GM19397 (cell line): Measurements from ENCODE around the gene VAMP3.
"Not testable (repeated sequence)": the region's sequence is repeated elsewhere in the genome, so short reads cannot be mapped to it uniquely, and the experiment has no call there.

Experiments
- ATAC-seq: cut with Tn5 transposase; IDR thresholded peaks from one replicate; pipeline ENCODE4 v1.9.1; 2021; ENCODE audit warnings: mild to moderate bottlenecking, moderate library complexity; ENCODE audit not compliant: unreplicated experiment

The VAMP3 gene

GRCh38 chr1:7767176-7767575 lies 3.9 kb upstream of the VAMP3 start:
- ATAC-seq = no peak

DNA sequence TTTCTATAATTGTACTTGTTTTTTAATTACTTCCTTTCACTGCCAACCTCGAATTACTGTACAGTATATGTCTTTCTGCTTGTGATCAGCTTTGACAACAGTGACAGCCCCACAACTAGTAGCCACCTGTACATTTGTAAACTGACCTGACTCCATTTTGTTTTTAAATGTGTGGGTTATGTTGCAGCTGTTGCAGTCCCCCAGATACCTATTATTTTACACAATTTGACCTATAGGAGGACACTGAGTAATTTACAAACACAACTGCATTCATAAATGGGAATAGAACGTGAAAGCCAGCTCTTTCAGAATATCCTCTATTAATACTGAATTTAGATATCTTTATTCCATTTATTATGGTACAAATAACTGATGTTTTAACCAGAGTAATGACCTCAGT lies 2.5 kb upstream of the VAMP3 start:
- no peak for ATAC-seq

GRCh38 chr1:7769673-7770412 lies 1.3 kb upstream of the VAMP3 start:
- ATAC-seq = no peak

DNA sequence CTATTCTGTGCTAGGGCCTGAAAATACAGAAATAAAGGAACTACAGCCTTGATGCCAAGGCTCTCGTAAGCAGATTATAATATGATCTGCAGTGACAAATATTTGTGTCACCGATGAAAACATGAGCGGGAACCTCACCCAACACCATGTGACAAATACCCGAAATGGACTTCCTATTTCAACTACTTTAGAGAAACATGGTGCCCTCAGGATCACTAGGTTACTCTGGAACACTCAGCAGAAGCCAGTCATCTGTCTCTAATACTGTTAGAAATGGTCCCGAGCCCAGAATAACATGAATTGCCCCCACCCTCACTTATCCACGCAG lies 463 bp upstream of the VAMP3 start:
- ATAC-seq = no peak

DNA sequence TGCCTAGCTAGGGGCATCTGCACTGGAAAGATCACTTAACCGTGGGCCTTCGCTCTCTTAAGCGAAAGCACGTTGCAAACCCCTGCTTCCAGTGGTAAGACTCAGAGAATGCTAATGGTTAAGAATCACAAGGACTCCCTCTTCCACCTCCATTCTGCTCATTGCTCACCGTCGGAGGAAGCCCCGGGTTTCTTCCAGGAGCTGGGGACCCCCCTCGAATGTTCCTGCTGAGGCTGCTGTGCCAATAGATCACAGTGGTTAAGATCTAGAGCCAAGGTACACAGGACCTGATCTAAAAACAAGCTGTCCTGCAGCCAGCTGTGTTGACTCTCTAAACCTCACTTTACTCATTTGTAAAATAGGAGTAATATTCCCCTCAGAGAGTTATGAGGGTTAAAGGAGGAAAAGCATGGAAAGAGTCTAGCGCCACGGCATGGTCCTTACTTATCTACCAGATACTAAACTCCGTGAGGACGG lies 765 bp downstream of the VAMP3 start:
- ATAC-seq = no peak

GRCh38 chr1:7777591-7777990 lies 6.5 kb downstream of the VAMP3 start:
- ATAC-seq = no peak

- no peak for ATAC-seq
These were observed 7.1 kb downstream of the VAMP3 start for GRCh38 chr1:7778133-7778628.

GRCh38 chr1:7780976-7781375 lies 9.9 kb downstream of the VAMP3 start:
- ATAC-seq = no peak

DNA sequence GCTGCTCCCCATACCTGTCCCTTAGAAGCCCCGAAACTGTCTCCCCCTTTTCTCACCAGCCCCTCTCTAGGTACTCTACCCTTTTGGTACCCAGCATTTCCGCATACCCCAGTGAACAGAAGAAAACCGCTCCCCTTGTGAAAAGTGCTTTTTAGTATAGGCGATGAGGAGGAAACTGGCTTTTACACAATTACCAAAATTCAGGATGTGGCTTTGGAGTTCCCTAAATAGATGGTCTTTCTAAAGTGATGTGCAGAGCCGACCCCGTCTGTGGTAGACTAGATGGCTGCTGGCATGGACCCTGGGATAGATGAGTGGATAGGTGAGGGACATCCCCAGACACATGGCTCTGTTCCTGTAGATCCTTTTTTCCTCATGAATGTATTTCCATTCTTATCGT lies 10.4 kb downstream of the VAMP3 start:
- ATAC-seq = no peak

DNA sequence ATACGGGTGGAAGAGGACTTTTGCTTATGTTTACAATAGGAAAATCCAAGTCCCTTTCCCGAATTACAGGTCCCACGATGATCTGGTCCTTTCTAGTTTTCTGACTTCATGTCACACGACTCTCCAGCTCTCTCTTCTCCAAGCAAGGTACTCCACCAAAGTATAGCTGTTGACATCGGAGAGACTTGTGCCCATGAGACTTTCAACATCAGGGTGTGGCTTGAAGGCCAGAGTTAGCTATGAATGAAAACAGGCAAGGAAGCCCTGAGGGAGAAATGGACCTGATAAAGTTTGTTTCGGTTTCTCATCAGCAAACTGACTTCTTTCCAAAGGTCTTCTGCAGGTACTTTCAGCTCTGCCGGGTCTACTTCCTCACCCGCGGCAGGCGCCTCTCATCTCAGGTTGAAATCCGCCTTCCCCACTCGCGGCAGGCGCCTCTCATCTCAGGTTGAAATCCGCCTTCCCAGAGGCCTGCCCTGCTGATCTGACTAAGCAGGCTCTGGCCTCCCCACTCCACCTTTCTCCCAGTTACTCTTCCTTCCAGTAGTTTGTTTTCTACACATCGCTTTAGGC lies 10.9 kb downstream of the VAMP3 start:
- no peak for ATAC-seq

DNA sequence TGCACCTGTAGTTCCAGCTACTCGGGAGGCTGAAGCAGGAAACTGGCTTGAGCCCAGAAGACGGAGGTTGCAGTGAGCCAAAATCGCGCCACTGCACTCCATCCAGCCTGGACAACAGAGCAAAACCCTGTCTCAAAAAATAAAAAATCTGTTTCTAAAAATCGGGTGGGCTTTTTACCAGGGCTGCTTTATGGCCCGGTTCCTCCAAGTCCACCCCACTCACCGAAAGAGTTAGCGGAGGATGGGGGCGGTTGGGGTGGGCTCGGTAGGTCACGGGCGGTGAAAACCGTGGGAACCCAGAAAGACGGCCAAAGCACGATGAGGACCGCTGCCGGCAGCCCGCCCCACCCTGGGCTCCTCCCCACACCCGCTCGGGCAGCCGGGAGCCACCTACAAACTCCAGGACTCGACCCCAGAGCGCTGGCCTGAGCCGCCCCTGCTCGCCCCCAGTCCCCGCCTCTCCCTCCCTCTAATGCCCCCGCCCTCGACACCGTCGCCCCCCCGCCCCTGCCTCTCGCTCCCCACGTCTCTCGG lies 12.1 kb downstream of the VAMP3 start:
- ATAC-seq = no peak

- ATAC-seq = peak; percentile 91
These were observed 12.9 kb downstream of the VAMP3 start, which contains the start of gene PER3 for GRCh38 chr1:7783826-7784491. Gene PER3 (plus strand): TSS chr1:7784291. CDS start chr1:7784878, 587 bp downstream.

DNA sequence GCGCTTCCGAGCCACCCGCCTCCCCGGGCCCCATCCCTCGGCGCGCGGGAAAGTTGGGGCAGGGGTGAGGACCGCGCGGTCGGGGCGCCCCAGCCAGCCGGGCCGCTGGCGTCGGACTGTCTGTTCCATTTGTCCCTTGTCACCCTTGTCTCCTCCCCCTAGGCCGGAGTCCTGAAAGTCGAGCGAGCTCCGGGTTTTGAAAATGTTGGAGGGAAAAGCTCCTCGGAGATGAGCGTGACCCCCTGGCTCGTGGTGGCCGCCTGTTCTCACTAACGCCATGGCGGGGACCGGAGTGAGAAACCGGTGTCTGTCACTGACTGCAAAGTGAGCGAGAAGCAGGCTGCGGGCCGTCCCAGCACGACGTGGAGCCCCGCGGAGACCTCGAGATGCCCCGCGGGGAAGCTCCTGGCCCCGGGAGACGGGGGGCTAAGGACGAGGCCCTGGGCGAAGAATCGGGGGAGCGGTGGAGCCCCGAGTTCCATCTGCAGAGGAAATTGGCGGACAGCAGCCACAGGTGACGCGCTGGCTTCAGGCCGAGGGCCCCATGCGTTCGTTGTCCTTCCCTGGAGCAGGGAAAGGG lies 13.5 kb downstream of the VAMP3 start:
- no peak for ATAC-seq

GRCh38 chr1:7785108-7785507 lies 14.0 kb downstream of the VAMP3 start:
- no peak for ATAC-seq

- ATAC-seq = no peak
These were observed 15.7 kb downstream of the VAMP3 start for GRCh38 chr1:7786795-7787194.

DNA sequence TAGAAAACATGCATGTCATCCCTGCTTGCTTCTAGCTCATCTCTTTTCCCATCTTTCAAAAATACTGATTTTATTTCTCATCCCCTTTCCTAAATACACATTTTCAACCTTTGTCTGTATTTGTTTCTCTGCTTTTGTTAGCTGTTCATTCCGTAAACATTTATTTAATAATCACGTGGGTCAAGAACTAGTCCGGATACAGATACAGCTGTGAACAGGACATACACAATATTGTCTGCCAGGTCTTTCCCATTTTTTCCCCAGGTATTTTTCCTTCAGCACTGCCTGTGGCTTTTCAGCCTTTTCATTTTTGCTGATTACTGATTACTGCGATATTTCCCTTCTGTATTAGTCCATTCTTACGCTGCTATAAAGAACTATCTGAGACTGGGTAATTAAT lies 18.7 kb downstream of the VAMP3 start:
- no peak for ATAC-seq

GRCh38 chr1:7791027-7791426 lies 19.9 kb downstream of the VAMP3 start:
- not testable (repeated sequence) for ATAC-seq

DNA sequence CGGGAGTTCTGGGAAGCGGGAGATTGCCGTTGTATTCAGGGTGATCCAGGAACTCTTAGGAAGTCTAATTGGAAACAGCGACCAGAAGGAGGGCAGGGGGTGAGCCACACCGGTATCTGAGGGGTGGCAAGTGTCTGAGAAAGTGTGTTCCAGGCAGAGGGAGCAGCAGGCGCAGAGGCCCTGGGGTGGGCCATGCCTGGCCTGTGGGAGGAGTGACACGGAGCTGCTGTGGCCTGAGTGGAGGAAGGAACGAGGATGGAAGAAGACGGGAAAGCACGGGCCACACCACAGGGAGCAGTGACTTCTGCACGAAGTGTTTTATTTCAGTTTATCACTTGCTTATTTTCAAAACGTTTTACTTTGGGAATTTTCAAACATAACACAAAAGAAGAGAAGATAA lies 24.3 kb downstream of the VAMP3 start:
- no peak for ATAC-seq

GRCh38 chr1:7805460-7805859 lies 34.4 kb downstream of the VAMP3 start:
- ATAC-seq = no peak

DNA sequence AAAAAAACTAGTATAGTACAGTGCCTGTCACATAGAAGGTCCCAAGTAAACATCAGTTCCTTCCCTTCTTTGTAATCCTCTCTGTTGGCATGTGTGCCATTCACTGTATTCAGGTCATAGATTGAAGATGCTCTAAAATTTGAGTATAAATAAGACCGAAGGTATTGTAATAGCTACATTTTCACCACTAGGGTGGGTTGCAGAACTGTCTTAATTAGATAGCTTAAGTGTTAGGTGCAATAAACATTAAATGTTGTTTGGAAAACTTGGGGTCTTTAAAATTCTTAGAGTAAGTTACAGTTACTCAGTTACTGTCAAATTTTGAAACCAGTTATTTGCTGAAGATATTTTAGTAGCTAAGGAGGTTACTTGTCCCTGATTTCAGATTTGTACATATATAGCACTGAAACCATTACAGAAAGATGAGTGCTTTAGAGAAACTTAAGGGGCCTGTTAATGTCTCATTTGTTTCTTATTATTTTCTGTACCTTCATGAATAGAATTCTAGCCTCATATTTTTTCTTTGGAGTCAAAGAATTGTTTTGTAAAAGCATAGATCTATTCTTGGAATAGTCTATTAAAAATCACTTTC lies 37.3 kb downstream of the VAMP3 start:
- no peak for ATAC-seq

DNA sequence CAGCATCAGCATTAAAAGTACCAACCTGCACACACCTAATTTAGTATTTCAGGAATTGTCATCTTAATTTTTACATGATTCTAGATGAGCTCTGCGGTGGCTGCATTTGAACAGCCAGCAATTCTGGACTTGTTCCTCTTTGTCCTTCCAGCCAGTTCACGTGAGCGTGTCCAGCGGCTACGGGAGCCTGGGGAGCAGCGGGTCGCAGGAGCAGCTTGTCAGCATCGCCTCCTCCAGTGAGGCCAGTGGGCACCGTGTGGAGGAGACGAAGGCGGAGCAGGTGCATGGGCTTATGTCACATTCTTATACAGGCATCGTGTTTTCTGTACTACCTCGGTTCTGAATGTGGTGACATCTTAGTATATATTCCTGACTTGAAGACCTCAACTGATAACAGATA lies 38.6 kb downstream of the VAMP3 start:
- ATAC-seq = no peak
